B cell (primary cell): Measurements from ENCODE around the gene SLC22A12.

Experiments
- CTCF ChIP-seq: fragments of 200-600 bp; IDR thresholded peaks from one replicate; pipeline ENCODE4 v1.8.0; 2022; ENCODE audit warnings: antibody characterized with exemption, mild to moderate bottlenecking
- EZH2 ChIP-seq: IDR thresholded peaks from 2 replicates; pipeline ENCODE4 v1.6.1; 2012; ENCODE audit warnings: borderline replicate concordance, low read depth, mild to moderate bottlenecking, moderate library complexity, low read length; ENCODE audit not compliant: insufficient read depth, poor library complexity, severe bottlenecking

DNA sequence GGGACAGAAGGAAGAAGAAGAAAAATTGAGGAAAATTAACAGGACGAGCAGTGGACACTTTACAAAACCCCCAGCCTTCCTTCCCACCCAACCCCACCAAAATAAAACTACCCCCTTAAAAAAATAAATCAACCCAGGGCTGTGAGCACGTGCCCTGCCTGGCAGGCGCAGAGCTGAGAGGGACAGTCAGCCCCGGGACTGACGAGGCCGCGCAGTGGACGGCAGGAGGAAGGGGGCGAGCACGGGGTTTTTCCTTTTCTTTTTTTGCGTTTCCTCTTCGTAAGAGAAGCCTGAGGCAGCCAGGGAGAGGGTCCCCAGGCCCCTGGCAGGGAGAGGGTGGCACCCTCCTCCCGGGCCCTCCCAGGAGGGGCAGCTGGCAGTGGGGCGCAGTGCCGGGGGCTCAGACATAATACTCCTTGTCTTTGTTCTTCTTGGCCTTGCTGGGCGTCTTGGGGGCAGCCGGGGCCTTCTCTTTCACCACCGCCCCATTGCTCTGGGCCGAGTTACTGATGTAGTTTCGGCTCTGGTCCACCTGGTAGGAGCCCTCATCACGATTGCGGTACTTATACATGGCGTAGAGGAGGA lies 15.9 kb downstream of the SLC22A12 start:
- TF ChIP-seq CTCF (no peak), EZH2 (no peak)
